HepG2 (cell line): ENCODE measurements around the gene DIAPH3. TPM values are rescaled to one million over a fixed set of nuclear protein-coding genes. Genes with fewer than 3 reads are reported as not detected.

Experiments used
- GZF1 ChIP-seq: sonication (generic); formaldehyde crosslinking; IDR thresholded peaks from 2 replicates; pipeline ENCODE4 v1.5.1; 2020; ENCODE audit warnings: mild to moderate bottlenecking, missing genetic modification reagents
- HCFC1 ChIP-seq: fragments of 150-350 bp; IDR thresholded peaks from 2 replicates; pipeline ENCODE4 v1.6.1; 2014; ENCODE audit warnings: low read depth, low read length
- MAFG ChIP-seq: sonication (generic); formaldehyde crosslinking; IDR thresholded peaks from 2 replicates; pipeline ENCODE4 v1.5.1; 2020; ENCODE audit warnings: mild to moderate bottlenecking, missing genetic modification reagents
- SMARCC2 ChIP-seq: fragments of 450-650 bp; IDR thresholded peaks from 2 replicates; pipeline ENCODE4 v1.6.1; 2017; ENCODE audit warnings: antibody characterized with exemption, mild to moderate bottlenecking
- ZBTB1 ChIP-seq: sonication (generic); formaldehyde crosslinking; IDR thresholded peaks from 2 replicates; pipeline ENCODE4 v1.4.0; 2020; ENCODE audit warnings: missing genetic modification reagents, borderline replicate concordance
- ZNF101 ChIP-seq: sonication (generic); formaldehyde crosslinking; IDR thresholded peaks from 2 replicates; pipeline ENCODE4 v1.4.0; 2020; ENCODE audit warnings: mild to moderate bottlenecking, low read depth, missing genetic modification reagents, borderline replicate concordance
- ZNF138 ChIP-seq: sonication (generic); formaldehyde crosslinking; IDR thresholded peaks from 2 replicates; pipeline ENCODE4 v1.5.0; 2020; ENCODE audit warnings: mild to moderate bottlenecking, low read depth, missing genetic modification reagents
- ZNF3 ChIP-seq: IDR thresholded peaks from 2 replicates; pipeline ENCODE4 v1.7.0; 2017; ENCODE audit warnings: inconsistent platforms
- ZNF446 ChIP-seq: sonication (generic); formaldehyde crosslinking; IDR thresholded peaks from 2 replicates; pipeline ENCODE4 v1.5.0; 2020; ENCODE audit warnings: mild to moderate bottlenecking, missing genetic modification reagents
- ZNF775 ChIP-seq: sonication (generic); formaldehyde crosslinking; IDR thresholded peaks from 2 replicates; pipeline ENCODE4 v1.4.0; 2020; ENCODE audit warnings: missing genetic modification reagents, mild to moderate bottlenecking, moderate library complexity, borderline replicate concordance
- ZNF83 ChIP-seq: sonication (generic); formaldehyde crosslinking; IDR thresholded peaks from 2 replicates; pipeline ENCODE4 v1.4.0; 2020; ENCODE audit warnings: missing genetic modification reagents, mild to moderate bottlenecking, borderline replicate concordance
- polyA plus RNA-seq, 8 experiments: library from polyadenylated mRNA; depleted of rRNA in 3 of 8; stranded (reverse) in 7 of 8; unstranded in 1 of 8; fragments of >200 nt; fragmentation: Illumina TruSeq in 4 of 8; extraction: Trizol in 4 of 8; gene quantifications; 2 replicates each; pipeline versions ENCODE4 v1.2.1 to v1.2.3, GENCODE V29; 2011 to 2016; ENCODE audit warnings: low read depth in 4 of 8, missing spikeins in 1 of 8, mixed read lengths in 1 of 8; ENCODE audit not compliant: insufficient read depth in 1 of 8
- total RNA-seq, 5 experiments: library from RNA; depleted of rRNA; stranded (reverse); fragments of >200 nt; fragmentation: Illumina TruSeq; extraction: Trizol; gene quantifications; 2 replicates each; pipeline ENCODE4 v1.2.3, GENCODE V29; 2016; ENCODE audit warnings: low read depth in 1 of 5
- TF ChIP-seq, protein P1 (sequence below): sonication (generic); formaldehyde crosslinking; IDR thresholded peaks from 2 replicates; pipeline ENCODE4 v1.5.0; 2020; ENCODE audit warnings: missing genetic modification reagents
- TF ChIP-seq, protein P2 (sequence below): sonication (generic); formaldehyde crosslinking; IDR thresholded peaks from 2 replicates; pipeline ENCODE4 v1.5.0; 2020; ENCODE audit warnings: mild to moderate bottlenecking, missing genetic modification reagents, borderline replicate concordance
- TF ChIP-seq, protein P3 (sequence below): sonication (generic); formaldehyde crosslinking; IDR thresholded peaks from 2 replicates; pipeline ENCODE4 v1.4.0; 2020; ENCODE audit warnings: mild to moderate bottlenecking, missing genetic modification reagents, borderline replicate concordance

The DIAPH3 gene
- total and polyA plus RNA-seq, 2 of the 13 experiments (the other 11 are each of a cell fraction or from before 2014, with no cell fraction given) = 4.0 to 9.3 TPM

- TF ChIP-seq ZBTB1 (CRISPR knock-in tag) (no peak), ZNF83 (no peak), HCFC1 (no peak), ZNF138 (CRISPR knock-in tag) (no peak), GZF1 (CRISPR knock-in tag) (no peak), ZNF3 (CRISPR knock-in tag) (no peak), ZNF775 (CRISPR knock-in tag) (no peak), MAFG (CRISPR knock-in tag) (no peak), SMARCC2 (no peak), ZNF101 (CRISPR knock-in tag) (no peak), ZNF446 (CRISPR knock-in tag) (no peak)
- TF ChIP-seq, protein P1, sequence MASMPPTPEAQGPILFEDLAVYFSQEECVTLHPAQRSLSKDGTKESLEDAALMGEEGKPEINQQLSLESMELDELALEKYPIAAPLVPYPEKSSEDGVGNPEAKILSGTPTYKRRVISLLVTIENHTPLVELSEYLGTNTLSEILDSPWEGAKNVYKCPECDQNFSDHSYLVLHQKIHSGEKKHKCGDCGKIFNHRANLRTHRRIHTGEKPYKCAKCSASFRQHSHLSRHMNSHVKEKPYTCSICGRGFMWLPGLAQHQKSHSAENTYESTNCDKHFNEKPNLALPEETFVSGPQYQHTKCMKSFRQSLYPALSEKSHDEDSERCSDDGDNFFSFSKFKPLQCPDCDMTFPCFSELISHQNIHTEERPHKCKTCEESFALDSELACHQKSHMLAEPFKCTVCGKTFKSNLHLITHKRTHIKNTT (CRISPR knock-in tag) = no peak
- TF ChIP-seq, protein P2, sequence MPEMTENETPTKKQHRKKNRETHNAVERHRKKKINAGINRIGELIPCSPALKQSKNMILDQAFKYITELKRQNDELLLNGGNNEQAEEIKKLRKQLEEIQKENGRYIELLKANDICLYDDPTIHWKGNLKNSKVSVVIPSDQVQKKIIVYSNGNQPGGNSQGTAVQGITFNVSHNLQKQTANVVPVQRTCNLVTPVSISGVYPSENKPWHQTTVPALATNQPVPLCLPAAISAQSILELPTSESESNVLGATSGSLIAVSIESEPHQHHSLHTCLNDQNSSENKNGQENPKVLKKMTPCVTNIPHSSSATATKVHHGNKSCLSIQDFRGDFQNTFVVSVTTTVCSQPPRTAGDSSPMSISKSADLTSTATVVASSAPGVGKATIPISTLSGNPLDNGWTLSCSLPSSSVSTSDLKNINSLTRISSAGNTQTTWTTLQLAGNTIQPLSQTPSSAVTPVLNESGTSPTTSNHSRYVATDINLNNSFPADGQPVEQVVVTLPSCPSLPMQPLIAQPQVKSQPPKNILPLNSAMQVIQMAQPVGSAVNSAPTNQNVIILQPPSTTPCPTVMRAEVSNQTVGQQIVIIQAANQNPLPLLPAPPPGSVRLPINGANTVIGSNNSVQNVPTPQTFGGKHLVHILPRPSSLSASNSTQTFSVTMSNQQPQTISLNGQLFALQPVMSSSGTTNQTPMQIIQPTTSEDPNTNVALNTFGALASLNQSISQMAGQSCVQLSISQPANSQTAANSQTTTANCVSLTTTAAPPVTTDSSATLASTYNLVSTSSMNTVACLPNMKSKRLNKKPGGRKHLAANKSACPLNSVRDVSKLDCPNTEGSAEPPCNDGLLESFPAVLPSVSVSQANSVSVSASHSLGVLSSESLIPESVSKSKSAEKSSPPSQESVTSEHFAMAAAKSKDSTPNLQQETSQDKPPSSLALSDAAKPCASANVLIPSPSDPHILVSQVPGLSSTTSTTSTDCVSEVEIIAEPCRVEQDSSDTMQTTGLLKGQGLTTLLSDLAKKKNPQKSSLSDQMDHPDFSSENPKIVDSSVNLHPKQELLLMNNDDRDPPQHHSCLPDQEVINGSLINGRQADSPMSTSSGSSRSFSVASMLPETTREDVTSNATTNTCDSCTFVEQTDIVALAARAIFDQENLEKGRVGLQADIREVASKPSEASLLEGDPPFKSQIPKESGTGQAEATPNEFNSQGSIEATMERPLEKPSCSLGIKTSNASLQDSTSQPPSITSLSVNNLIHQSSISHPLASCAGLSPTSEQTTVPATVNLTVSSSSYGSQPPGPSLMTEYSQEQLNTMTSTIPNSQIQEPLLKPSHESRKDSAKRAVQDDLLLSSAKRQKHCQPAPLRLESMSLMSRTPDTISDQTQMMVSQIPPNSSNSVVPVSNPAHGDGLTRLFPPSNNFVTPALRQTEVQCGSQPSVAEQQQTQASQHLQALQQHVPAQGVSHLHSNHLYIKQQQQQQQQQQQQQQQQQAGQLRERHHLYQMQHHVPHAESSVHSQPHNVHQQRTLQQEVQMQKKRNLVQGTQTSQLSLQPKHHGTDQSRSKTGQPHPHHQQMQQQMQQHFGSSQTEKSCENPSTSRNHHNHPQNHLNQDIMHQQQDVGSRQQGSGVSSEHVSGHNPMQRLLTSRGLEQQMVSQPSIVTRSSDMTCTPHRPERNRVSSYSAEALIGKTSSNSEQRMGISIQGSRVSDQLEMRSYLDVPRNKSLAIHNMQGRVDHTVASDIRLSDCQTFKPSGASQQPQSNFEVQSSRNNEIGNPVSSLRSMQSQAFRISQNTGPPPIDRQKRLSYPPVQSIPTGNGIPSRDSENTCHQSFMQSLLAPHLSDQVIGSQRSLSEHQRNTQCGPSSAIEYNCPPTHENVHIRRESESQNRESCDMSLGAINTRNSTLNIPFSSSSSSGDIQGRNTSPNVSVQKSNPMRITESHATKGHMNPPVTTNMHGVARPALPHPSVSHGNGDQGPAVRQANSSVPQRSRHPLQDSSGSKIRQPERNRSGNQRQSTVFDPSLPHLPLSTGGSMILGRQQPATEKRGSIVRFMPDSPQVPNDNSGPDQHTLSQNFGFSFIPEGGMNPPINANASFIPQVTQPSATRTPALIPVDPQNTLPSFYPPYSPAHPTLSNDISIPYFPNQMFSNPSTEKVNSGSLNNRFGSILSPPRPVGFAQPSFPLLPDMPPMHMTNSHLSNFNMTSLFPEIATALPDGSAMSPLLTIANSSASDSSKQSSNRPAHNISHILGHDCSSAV (CRISPR knock-in tag) = no peak
- TF ChIP-seq, protein P3, sequence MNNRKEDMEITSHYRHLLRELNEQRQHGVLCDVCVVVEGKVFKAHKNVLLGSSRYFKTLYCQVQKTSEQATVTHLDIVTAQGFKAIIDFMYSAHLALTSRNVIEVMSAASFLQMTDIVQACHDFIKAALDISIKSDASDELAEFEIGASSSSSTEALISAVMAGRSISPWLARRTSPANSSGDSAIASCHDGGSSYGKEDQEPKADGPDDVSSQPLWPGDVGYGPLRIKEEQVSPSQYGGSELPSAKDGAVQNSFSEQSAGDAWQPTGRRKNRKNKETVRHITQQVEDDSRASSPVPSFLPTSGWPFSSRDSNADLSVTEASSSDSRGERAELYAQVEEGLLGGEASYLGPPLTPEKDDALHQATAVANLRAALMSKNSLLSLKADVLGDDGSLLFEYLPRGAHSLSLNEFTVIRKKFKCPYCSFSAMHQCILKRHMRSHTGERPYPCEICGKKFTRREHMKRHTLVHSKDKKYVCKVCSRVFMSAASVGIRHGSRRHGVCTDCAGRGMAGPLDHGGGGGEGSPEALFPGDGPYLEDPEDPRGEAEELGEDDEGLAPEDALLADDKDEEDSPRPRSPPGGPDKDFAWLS = no peak
Measured at GRCh38 chr13:59746291-59746962, 417.3 kb downstream of the DIAPH3 start (continued).
